ENCODE measurements around the gene AXIN1.

The AXIN1 gene

DNA sequence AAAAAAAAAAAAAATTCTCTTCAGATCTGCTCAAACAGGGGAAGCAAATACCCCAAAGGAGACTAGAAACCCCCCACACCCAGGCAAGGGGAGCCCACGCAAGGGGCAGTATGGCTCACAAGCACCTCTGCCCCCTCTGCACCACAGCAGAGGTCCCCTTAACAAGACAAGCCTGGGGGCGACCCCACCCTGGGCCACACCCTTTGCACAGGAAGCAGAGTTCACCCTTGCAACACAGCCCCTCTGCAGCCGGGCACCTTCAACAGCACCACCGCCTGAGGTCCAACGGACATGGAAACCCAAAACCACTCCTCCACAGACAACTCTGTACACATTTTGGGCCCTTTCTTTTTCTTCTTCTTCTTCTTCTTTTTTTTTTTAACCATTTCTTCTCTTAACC lies 12.8 kb downstream of the AXIN1 start:
- Histone ChIP-seq H3K4me3 (ENCODE audit: low read length, poor library complexity, severe bottlenecking) (no peak overlapping the region), H4K20me1 (ENCODE audit: insufficient read depth, low read length, poor library complexity, severe bottlenecking) (no peaks in the 10 kb centered on the region), H3K36me3 (ENCODE audit: insufficient read depth, low read length) (no peaks in the 10 kb centered on the region), H3K4me2 (ENCODE audit: low read depth, low read length, poor library complexity, severe bottlenecking) (peak overlapping the region; percentile 31), H3K9me2 (replicated peaks; ENCODE audit: low read depth, low read length) (no peaks in the 10 kb centered on the region), H3K27me3 (ENCODE audit: insufficient read depth, low read length, poor library complexity, severe bottlenecking) (no peaks in the 10 kb centered on the region), H3K4me1 (ENCODE audit: insufficient read depth, low read length, poor library complexity, severe bottlenecking) (peaks cover 22% of the 10 kb centered on the region), H3K9ac (ENCODE audit: low read depth, low read length, poor library complexity, severe bottlenecking) (no peak overlapping the region), H3K9me3 (ENCODE audit: insufficient read depth, low read depth, low read length) (no peaks in the 10 kb centered on the region), H3K79me2 (ENCODE audit: insufficient read depth, low read length) (peaks cover 55% of the 10 kb centered on the region), H2AFZ (ENCODE audit: low read length) (no peak overlapping the region), H3F3A (ENCODE audit: low read depth) (no peaks in the 10 kb centered on the region)
- TF ChIP-seq, protein P1, sequence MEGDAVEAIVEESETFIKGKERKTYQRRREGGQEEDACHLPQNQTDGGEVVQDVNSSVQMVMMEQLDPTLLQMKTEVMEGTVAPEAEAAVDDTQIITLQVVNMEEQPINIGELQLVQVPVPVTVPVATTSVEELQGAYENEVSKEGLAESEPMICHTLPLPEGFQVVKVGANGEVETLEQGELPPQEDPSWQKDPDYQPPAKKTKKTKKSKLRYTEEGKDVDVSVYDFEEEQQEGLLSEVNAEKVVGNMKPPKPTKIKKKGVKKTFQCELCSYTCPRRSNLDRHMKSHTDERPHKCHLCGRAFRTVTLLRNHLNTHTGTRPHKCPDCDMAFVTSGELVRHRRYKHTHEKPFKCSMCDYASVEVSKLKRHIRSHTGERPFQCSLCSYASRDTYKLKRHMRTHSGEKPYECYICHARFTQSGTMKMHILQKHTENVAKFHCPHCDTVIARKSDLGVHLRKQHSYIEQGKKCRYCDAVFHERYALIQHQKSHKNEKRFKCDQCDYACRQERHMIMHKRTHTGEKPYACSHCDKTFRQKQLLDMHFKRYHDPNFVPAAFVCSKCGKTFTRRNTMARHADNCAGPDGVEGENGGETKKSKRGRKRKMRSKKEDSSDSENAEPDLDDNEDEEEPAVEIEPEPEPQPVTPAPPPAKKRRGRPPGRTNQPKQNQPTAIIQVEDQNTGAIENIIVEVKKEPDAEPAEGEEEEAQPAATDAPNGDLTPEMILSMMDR (conservative IDR thresholded peaks at IDR 0.05; ENCODE audit: low read length) = no peak
- no peak for TF ChIP-seq EZH2phosphoT487 (IDR thresholded peaks at IDR 0.05; ENCODE audit: borderline replicate concordance)

DNA sequence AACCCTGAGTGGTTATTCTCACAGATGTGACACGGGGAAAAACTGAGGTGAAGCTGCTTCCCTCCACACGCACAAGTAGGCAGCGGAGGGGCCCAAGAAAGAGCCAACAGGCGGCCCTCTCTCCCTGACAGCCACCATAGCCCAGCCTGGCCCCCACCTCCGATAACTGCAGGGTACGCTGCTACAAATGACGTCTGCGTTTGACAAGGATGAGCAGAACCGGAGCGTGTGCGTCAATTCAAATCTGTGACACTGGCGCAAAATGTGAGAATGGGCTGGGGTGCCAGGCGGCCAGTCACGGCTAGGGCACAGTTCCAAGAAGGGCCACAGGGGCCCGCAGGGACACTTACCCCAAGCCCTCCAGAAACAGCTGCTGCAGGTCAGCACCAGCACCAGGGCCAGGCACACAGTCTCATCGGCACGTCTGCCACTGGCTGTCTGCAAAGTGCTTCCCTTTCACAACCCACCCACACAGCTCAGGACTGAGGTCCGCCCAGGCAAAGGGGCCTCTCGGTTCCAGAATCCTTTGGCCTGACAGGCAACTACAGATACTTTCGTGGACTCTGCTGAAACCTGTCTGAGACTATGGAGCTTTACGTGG lies 14.4 kb downstream of the AXIN1 start:
- peaks cover 71% of the 10 kb centered on the region for H3K79me2 ChIP-seq (ENCODE audit: insufficient read depth, low read length)

DNA sequence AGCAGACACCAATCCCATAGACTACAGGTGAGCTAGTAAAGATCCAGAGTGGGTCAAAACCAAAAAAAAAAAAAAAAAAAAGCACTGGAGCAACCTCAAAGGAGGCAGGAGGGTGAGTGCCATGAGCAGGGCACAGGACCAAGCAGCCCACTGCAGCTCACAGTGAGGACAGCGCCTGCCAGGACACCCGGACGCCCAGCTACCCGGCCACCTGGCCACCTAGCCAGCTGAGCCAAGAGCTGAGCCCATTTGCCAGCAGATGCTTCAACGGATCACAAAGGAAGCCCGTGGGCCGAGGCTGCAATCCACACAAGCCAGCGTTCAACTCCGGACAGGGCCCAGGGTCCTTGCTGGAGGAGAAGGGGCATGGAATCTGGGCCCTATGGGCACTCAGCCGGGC lies 15.1 kb downstream of the AXIN1 start:
- Histone ChIP-seq H3K4me3 (ENCODE audit: low read length, poor library complexity, severe bottlenecking) (no peak overlapping the region), H3K9me3 (ENCODE audit: insufficient read depth, low read depth, low read length) (no peaks in the 10 kb centered on the region), H2AFZ (ENCODE audit: low read length) (no peak overlapping the region), H3K9ac (ENCODE audit: low read depth, low read length, poor library complexity, severe bottlenecking) (no peak overlapping the region), H3K4me1 (ENCODE audit: insufficient read depth, low read length, poor library complexity, severe bottlenecking) (peaks cover 15% of the 10 kb centered on the region), H4K20me1 (ENCODE audit: insufficient read depth, low read length, poor library complexity, severe bottlenecking) (no peaks in the 10 kb centered on the region), H3K4me2 (ENCODE audit: low read depth, low read length, poor library complexity, severe bottlenecking) (no peak overlapping the region), H3K27me3 (ENCODE audit: insufficient read depth, low read length, poor library complexity, severe bottlenecking) (no peaks in the 10 kb centered on the region), H3K36me3 (ENCODE audit: insufficient read depth, low read length) (no peaks in the 10 kb centered on the region), H3K79me2 (ENCODE audit: insufficient read depth, low read length) (peaks cover 66% of the 10 kb centered on the region), H3K9me2 (replicated peaks; ENCODE audit: low read depth, low read length) (no peaks in the 10 kb centered on the region), H3F3A (ENCODE audit: low read depth) (no peaks in the 10 kb centered on the region)
- TF ChIP-seq, protein P1 (conservative IDR thresholded peaks at IDR 0.05; ENCODE audit: low read length) = no peak
- TF ChIP-seq EZH2phosphoT487 (IDR thresholded peaks at IDR 0.05; ENCODE audit: borderline replicate concordance) = no peak

More for the DNA sequence above, 14.4 kb downstream of the AXIN1 start:
- H3K4me3 ChIP-seq (ENCODE audit: low read length, poor library complexity, severe bottlenecking) = no peak overlapping the region
- TF ChIP-seq, protein P1 (conservative IDR thresholded peaks at IDR 0.05; ENCODE audit: low read length) = no peak
- TF ChIP-seq EZH2phosphoT487 (IDR thresholded peaks at IDR 0.05; ENCODE audit: borderline replicate concordance) = no peak
- no peaks in the 10 kb centered on the region for H3K9me3 ChIP-seq (ENCODE audit: insufficient read depth, low read depth, low read length)
- H3K9me2 ChIP-seq (replicated peaks; ENCODE audit: low read depth, low read length) = no peaks in the 10 kb centered on the region
- H3K4me2 ChIP-seq (ENCODE audit: low read depth, low read length, poor library complexity, severe bottlenecking) = no peak overlapping the region
- H3K36me3 ChIP-seq (ENCODE audit: insufficient read depth, low read length) = no peaks in the 10 kb centered on the region
- H2AFZ ChIP-seq (ENCODE audit: low read length) = no peak overlapping the region
- peaks cover 21% of the 10 kb centered on the region for H3K4me1 ChIP-seq (ENCODE audit: insufficient read depth, low read length, poor library complexity, severe bottlenecking)
- no peaks in the 10 kb centered on the region for H3F3A ChIP-seq (ENCODE audit: low read depth)
- H3K27me3 ChIP-seq (ENCODE audit: insufficient read depth, low read length, poor library complexity, severe bottlenecking) = no peaks in the 10 kb centered on the region
- H3K9ac ChIP-seq (ENCODE audit: low read depth, low read length, poor library complexity, severe bottlenecking) = no peak overlapping the region
- no peaks in the 10 kb centered on the region for H4K20me1 ChIP-seq (ENCODE audit: insufficient read depth, low read length, poor library complexity, severe bottlenecking)

Measured in Loucy (cell line).